Measurements from ENCODE around the gene TCFL5.

DNA sequence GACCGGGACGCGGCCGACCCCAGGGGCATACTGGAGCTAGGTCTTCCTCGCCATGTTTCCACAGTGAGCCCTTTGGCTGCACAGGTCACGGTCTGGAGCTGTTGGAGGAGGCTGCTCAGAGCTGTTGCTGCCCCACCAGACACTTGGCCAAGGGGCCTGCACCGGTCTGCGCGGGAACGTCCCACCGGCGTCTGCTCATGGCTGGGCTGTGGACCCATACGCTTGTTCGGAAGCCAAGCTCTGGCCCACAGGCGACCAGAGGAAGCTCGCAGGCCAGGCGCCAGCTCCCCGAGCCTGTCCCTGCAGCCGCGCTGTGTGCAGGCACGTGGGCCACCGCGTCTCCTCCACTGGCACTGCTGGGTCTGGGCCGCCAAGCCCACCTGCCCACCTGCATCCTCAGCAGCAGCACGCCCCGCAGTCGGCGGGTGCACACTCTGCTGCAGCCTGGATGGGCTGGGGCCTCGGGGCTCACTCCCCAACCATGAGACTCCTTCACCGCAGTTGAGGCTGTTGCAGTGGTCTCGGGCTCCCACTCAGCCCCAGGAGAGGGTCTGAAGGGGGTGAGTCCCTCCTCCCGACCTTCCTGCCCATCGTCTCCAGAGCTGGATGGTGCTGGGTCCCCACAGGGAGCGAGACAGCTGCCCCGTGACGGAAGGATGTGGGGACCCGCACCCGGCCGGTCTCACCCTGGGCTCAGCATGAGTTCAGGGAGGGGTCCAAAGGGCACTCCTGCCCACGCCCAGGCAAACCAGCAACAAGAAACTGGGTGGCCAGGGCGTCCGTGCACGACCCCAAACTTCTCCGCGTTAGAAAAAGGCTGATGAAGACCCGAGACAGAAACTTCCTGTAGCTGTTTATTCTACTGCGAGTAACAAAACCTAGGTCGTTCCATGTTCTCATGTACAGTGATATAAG, 15.5 kb upstream of the TCFL5 start:
- TF ChIP-seq, protein P1, sequence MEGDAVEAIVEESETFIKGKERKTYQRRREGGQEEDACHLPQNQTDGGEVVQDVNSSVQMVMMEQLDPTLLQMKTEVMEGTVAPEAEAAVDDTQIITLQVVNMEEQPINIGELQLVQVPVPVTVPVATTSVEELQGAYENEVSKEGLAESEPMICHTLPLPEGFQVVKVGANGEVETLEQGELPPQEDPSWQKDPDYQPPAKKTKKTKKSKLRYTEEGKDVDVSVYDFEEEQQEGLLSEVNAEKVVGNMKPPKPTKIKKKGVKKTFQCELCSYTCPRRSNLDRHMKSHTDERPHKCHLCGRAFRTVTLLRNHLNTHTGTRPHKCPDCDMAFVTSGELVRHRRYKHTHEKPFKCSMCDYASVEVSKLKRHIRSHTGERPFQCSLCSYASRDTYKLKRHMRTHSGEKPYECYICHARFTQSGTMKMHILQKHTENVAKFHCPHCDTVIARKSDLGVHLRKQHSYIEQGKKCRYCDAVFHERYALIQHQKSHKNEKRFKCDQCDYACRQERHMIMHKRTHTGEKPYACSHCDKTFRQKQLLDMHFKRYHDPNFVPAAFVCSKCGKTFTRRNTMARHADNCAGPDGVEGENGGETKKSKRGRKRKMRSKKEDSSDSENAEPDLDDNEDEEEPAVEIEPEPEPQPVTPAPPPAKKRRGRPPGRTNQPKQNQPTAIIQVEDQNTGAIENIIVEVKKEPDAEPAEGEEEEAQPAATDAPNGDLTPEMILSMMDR (IDR thresholded peaks at IDR 0.05), result no peak
- no peak for TF ChIP-seq POLR2A (IDR thresholded peaks at IDR 0.05)
